ENCODE measurements around the gene APEH.

GRCh38 chr3:49644684-49645083, 29.5 kb upstream of the APEH start:
- TF ChIP-seq, protein P1, sequence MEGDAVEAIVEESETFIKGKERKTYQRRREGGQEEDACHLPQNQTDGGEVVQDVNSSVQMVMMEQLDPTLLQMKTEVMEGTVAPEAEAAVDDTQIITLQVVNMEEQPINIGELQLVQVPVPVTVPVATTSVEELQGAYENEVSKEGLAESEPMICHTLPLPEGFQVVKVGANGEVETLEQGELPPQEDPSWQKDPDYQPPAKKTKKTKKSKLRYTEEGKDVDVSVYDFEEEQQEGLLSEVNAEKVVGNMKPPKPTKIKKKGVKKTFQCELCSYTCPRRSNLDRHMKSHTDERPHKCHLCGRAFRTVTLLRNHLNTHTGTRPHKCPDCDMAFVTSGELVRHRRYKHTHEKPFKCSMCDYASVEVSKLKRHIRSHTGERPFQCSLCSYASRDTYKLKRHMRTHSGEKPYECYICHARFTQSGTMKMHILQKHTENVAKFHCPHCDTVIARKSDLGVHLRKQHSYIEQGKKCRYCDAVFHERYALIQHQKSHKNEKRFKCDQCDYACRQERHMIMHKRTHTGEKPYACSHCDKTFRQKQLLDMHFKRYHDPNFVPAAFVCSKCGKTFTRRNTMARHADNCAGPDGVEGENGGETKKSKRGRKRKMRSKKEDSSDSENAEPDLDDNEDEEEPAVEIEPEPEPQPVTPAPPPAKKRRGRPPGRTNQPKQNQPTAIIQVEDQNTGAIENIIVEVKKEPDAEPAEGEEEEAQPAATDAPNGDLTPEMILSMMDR (conservative IDR thresholded peaks at IDR 0.05; ENCODE audit: low read depth, low read length): no peak
- no peak for TF ChIP-seq EZH2phosphoT487 (IDR thresholded peaks at IDR 0.05; ENCODE audit: borderline replicate concordance, low read length)
- no peak for TF ChIP-seq EZH2 (IDR thresholded peaks at IDR 0.05; ENCODE audit: low read length, unreplicated experiment)
